ENCODE data around the gene TACC3. TPM values are rescaled to one million over a fixed set of nuclear protein-coding genes. Genes with fewer than 3 reads are reported as not detected.

The TACC3 gene
- total and polyA plus RNA-seq, 7 experiments from 2014 or later = 70.5 to 165 (median 123) TPM

GRCh38 chr4:1767770-1768366 is 46.5 kb downstream of the TACC3 start:
- DNase-seq (peak in 1 of 9 donors; percentile 50), ATAC-seq (peak; percentile 39)
- H3K36me3 Mint-ChIP-seq = no peaks in the 10 kb centered on the region
- H3K27ac Mint-ChIP-seq = no peak overlapping the region
- H3K4me1 Mint-ChIP-seq = peaks cover 0 to 9% (median 0%) of the 10 kb centered on the region in 7 donors
- Histone ChIP-seq H3K4me3 (ENCODE audit: low read length) (no peak overlapping the region), H3K9me3 (ENCODE audit: control insufficient read depth in 2 of 3, low read length in 3 of 3) (no peaks in the 10 kb centered on the region), H3K36me3 (ENCODE audit: control insufficient read depth in 2 of 3, insufficient read depth in 3 of 3, low read length in 3 of 3) (no peaks in the 10 kb centered on the region), H3K4me1 (ENCODE audit: control insufficient read depth in 2 of 2, insufficient read depth in 2 of 2, low read length in 2 of 2) (no peaks in the 10 kb centered on the region), H3K27me3 (ENCODE audit: control insufficient read depth in 2 of 2, insufficient read depth in 2 of 2, low read length in 2 of 2) (no peaks in the 10 kb centered on the region), H3K27ac (ENCODE audit: low read depth, low read length) (no peak overlapping the region)
- CTCF ChIA-PET = no interaction called here
- peak overlapping the region in 9 of 10 donors; percentile 2 to 82 (median 68) for H3K4me3 Mint-ChIP-seq
- no peaks in the 10 kb centered on the region for H3K9me3 Mint-ChIP-seq
- intact Hi-C loops (cut with micrococcal nuclease) = loop anchor here in 1 of 2 donors (2.0 kb wide), 1 partner anchor 25 kb away; the partner anchor contains the start of gene FGFR3
- POLR2A ChIA-PET = no interaction called here
- peaks cover 4 to 31% (median 10%) of the 10 kb centered on the region in 5 donors for H3K27me3 Mint-ChIP-seq

- Mint-ChIP-seq H3K36me3 (no peaks in the 10 kb centered on the region), H3K9me3 (no peaks in the 10 kb centered on the region), H3K27ac (no peak overlapping the region), H3K4me3 (peak overlapping the region in 9 of 10 donors; percentile 39 to 82 (median 73)), H3K27me3 (peaks cover 4 to 29% (median 10%) of the 10 kb centered on the region in 5 donors), H3K4me1 (peaks cover 0 to 9% (median 0%) of the 10 kb centered on the region in 7 donors)
- CTCF ChIA-PET = no interaction called here
- POLR2A ChIA-PET = no interaction called here
- intact Hi-C loops (cut with micrococcal nuclease) = no loop called here
- H3K36me3 ChIP-seq (ENCODE audit: control insufficient read depth in 2 of 3, insufficient read depth in 3 of 3, low read length in 3 of 3) = no peaks in the 10 kb centered on the region
- no peaks in the 10 kb centered on the region for H3K9me3 ChIP-seq (ENCODE audit: control insufficient read depth in 2 of 3, low read length in 3 of 3)
- H3K4me1 ChIP-seq (ENCODE audit: control insufficient read depth in 2 of 2, insufficient read depth in 2 of 2, low read length in 2 of 2) = no peaks in the 10 kb centered on the region
- no peak overlapping the region for H3K27ac ChIP-seq (ENCODE audit: low read depth, low read length)
- DNase-seq = no peak
- H3K4me3 ChIP-seq (ENCODE audit: low read length) = no peak overlapping the region
- H3K27me3 ChIP-seq (ENCODE audit: control insufficient read depth in 2 of 2, insufficient read depth in 2 of 2, low read length in 2 of 2) = no peaks in the 10 kb centered on the region
- ATAC-seq = no peak
Observed at GRCh38 chr4:1768367-1769034, 47.2 kb downstream of the TACC3 start.

GRCh38 chr4:1769692-1770091 is 48.4 kb downstream of the TACC3 start:
- no peak overlapping the region for H3K4me3 Mint-ChIP-seq
- CTCF ChIA-PET = no interaction called here
- H3K27ac Mint-ChIP-seq = no peak overlapping the region
- no peak overlapping the region for H3K4me3 ChIP-seq (ENCODE audit: low read length)
- DNase-seq (no peak), ATAC-seq (no peak)
- no peaks in the 10 kb centered on the region for H3K9me3 Mint-ChIP-seq
- peaks cover 4 to 21% (median 9%) of the 10 kb centered on the region in 5 donors for H3K27me3 Mint-ChIP-seq
- H3K4me1 Mint-ChIP-seq = peaks cover 0 to 9% (median 0%) of the 10 kb centered on the region in 7 donors
- H3K9me3 ChIP-seq (ENCODE audit: control insufficient read depth in 2 of 3, low read length in 3 of 3) = no peaks in the 10 kb centered on the region
- no peaks in the 10 kb centered on the region for H3K36me3 ChIP-seq (ENCODE audit: control insufficient read depth in 2 of 3, insufficient read depth in 3 of 3, low read length in 3 of 3)
- POLR2A ChIA-PET = no interaction called here
- H3K27me3 ChIP-seq (ENCODE audit: control insufficient read depth in 2 of 2, insufficient read depth in 2 of 2, low read length in 2 of 2) = no peaks in the 10 kb centered on the region
- intact Hi-C loops (cut with micrococcal nuclease) = no loop called here
- H3K27ac ChIP-seq (ENCODE audit: low read depth, low read length) = no peak overlapping the region
- H3K36me3 Mint-ChIP-seq = no peaks in the 10 kb centered on the region
- H3K4me1 ChIP-seq (ENCODE audit: control insufficient read depth in 2 of 2, insufficient read depth in 2 of 2, low read length in 2 of 2) = no peaks in the 10 kb centered on the region

GRCh38 chr4:1770245-1770644 is 48.9 kb downstream of the TACC3 start:
- POLR2A ChIA-PET = no interaction called here
- intact Hi-C loops (cut with micrococcal nuclease) = no loop called here
- Mint-ChIP-seq H3K27me3 (peaks cover 3 to 15% (median 9%) of the 10 kb centered on the region in 5 donors), H3K4me1 (peaks cover 0 to 9% (median 0%) of the 10 kb centered on the region in 7 donors), H3K9me3 (no peaks in the 10 kb centered on the region), H3K27ac (no peak overlapping the region), H3K4me3 (peak overlapping the region in 1 of 10 donors; percentile 23), H3K36me3 (no peaks in the 10 kb centered on the region)
- Histone ChIP-seq H3K36me3 (ENCODE audit: control insufficient read depth in 2 of 3, insufficient read depth in 3 of 3, low read length in 3 of 3) (no peaks in the 10 kb centered on the region), H3K9me3 (ENCODE audit: control insufficient read depth in 2 of 3, low read length in 3 of 3) (no peaks in the 10 kb centered on the region), H3K4me1 (ENCODE audit: control insufficient read depth in 2 of 2, insufficient read depth in 2 of 2, low read length in 2 of 2) (no peaks in the 10 kb centered on the region), H3K4me3 (ENCODE audit: low read length) (no peak overlapping the region), H3K27me3 (ENCODE audit: control insufficient read depth in 2 of 2, insufficient read depth in 2 of 2, low read length in 2 of 2) (no peaks in the 10 kb centered on the region), H3K27ac (ENCODE audit: low read depth, low read length) (no peak overlapping the region)
- ATAC-seq (no peak), DNase-seq (no peak)
- CTCF ChIA-PET = no interaction called here

GRCh38 chr4:1770791-1771231 is 49.5 kb downstream of the TACC3 start:
- CTCF ChIA-PET = no interaction called here
- Mint-ChIP-seq H3K27me3 (peaks cover 0 to 10% (median 4%) of the 10 kb centered on the region in 5 donors), H3K27ac (no peak overlapping the region), H3K9me3 (no peaks in the 10 kb centered on the region), H3K4me3 (peak overlapping the region in 1 of 10 donors; percentile 23), H3K36me3 (no peaks in the 10 kb centered on the region), H3K4me1 (peaks cover 0 to 7% (median 0%) of the 10 kb centered on the region in 7 donors)
- DNase-seq (no peak), ATAC-seq (no peak)
- Histone ChIP-seq H3K27ac (ENCODE audit: low read depth, low read length) (no peak overlapping the region), H3K27me3 (ENCODE audit: control insufficient read depth in 2 of 2, insufficient read depth in 2 of 2, low read length in 2 of 2) (no peaks in the 10 kb centered on the region), H3K4me1 (ENCODE audit: control insufficient read depth in 2 of 2, insufficient read depth in 2 of 2, low read length in 2 of 2) (no peaks in the 10 kb centered on the region), H3K9me3 (ENCODE audit: control insufficient read depth in 2 of 3, low read length in 3 of 3) (no peaks in the 10 kb centered on the region), H3K36me3 (ENCODE audit: control insufficient read depth in 2 of 3, insufficient read depth in 3 of 3, low read length in 3 of 3) (no peaks in the 10 kb centered on the region), H3K4me3 (ENCODE audit: low read length) (no peak overlapping the region)
- POLR2A ChIA-PET = no interaction called here
- intact Hi-C loops (cut with micrococcal nuclease) = no loop called here

GRCh38 chr4:1771555-1772305 is 50.4 kb downstream of the TACC3 start:
- peaks cover 0 to 10% (median 4%) of the 10 kb centered on the region in 5 donors for H3K27me3 Mint-ChIP-seq
- peak; percentile 22 for ATAC-seq
- Histone ChIP-seq H3K27ac (ENCODE audit: low read depth, low read length) (no peak overlapping the region), H3K27me3 (ENCODE audit: control insufficient read depth in 2 of 2, insufficient read depth in 2 of 2, low read length in 2 of 2) (no peaks in the 10 kb centered on the region), H3K4me3 (ENCODE audit: low read length) (no peak overlapping the region), H3K9me3 (ENCODE audit: control insufficient read depth in 2 of 3, low read length in 3 of 3) (no peaks in the 10 kb centered on the region), H3K36me3 (ENCODE audit: control insufficient read depth in 2 of 3, insufficient read depth in 3 of 3, low read length in 3 of 3) (no peaks in the 10 kb centered on the region), H3K4me1 (ENCODE audit: control insufficient read depth in 2 of 2, insufficient read depth in 2 of 2, low read length in 2 of 2) (no peaks in the 10 kb centered on the region)
- no peak overlapping the region for H3K27ac Mint-ChIP-seq
- no peaks in the 10 kb centered on the region for H3K9me3 Mint-ChIP-seq
- no peaks in the 10 kb centered on the region for H3K36me3 Mint-ChIP-seq
- DNase-seq = no peak
- ChIA-PET CTCF (no interaction called here), POLR2A (no interaction called here)
- intact Hi-C loops (cut with micrococcal nuclease) = no loop called here
- H3K4me1 Mint-ChIP-seq = peaks cover 0 to 7% (median 0%) of the 10 kb centered on the region in 7 donors
- H3K4me3 Mint-ChIP-seq = no peak overlapping the region
